Dermis microvascular lymphatic vessel endothelial cell (primary cell): Measurements from ENCODE around the gene TFR2. TPM values are rescaled to one million over a fixed set of nuclear protein-coding genes. Genes with fewer than 3 reads are reported as not detected.

Source experiments
- DNase-seq, 2 donors: peaks; one replicate each; pipeline versions ENCODE4 v3.0.0 to v3.0.0-alpha.2; 2010; ENCODE audit warnings: low read depth in 2 of 2
- total RNA-seq: library from RNA; depleted of rRNA; stranded (reverse); fragments of >200 nt; gene quantifications from 2 replicates; pipeline ENCODE4 v1.2.1, GENCODE V29; 2014

Gene TFR2
- total RNA-seq, 1 donor from 2014 or later = 0.26 TPM

DNA sequence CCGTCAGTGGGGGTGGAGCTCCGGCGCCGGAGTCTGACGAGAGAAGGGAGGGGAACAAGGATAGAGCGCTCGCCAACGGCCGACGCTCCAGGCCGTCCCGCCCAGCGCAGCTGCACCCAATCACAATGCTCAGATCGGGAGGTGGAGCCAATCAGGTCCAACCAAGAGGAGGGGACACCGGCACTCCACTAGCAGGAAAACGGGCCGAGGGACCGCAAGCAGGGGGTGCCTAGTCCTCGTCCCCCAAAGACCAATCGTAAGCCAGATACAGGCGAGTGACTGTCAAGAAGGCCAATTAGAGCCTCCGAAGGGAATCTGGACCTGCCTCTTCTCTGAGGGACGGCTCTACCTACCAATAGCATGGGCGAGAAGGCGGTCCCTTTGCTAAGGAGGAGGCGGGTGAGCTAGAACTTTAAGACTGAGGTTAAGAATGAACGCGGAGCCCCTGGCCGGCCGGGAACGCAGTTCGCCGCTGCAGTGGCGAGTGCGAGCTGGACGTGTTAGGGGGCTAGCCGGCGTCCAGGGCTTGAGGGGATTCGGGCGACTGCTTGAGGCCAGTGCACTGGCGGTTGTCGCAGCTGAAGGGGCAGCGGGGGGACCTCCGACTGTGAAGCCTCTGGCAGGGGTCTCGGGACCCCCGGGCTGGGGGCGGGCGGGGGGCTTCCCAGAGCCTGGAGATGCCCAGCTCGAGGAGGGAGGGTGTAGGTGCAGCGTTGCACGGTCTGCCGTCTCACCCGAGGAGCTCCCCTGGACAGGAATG is 54.9 kb downstream of the TFR2 start, which contains the start of gene FBXO24:
FBXO24 (plus strand) TSS at position 63 of the 760 bp plus-strand sequence; CDS start at position 361, 298 bp downstream.
- DNase-seq = peak; percentile 100

DNA sequence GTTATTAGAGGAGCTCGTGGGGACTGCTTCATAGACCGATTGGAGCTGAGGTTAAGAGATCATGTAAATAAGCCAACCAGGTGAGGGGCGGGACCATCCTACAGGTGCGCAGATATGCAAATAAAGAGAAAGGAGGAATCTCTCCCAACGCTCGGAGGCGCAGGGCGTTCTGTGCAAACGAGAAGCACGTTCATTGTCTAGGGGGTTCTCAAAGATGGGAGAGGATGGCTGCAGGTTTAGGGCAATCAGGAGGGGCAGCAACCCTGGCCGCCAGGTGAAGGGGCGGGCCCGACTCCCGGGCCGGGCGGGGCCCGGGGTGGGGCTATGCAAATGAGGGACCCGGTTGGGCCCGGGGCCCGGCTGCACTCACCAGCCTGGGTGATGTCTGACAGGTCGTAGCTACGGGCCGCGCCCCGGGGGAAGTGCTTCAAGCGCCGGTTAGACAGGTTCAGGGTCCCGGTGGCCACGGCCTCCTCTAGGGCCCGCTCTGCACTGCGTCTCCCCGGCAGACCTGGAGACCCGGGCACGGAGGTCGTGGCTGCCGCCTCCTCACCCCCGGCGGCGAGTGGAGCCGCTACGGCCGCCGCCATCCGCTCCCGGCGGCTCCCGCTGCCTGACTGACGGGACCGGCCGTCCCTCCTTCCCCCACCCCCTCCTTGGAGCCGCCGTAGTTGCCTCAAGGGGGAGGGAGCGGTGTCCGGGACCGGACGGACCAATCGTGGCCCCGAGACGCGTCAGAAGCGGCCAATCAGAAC is 55.7 kb downstream of the TFR2 start, which contains the start of gene LRCH4:
LRCH4 (minus strand) TSS at position 619 of the 755 bp plus-strand sequence; CDS start at position 590, 29 bp downstream.
- no peak for DNase-seq

DNA sequence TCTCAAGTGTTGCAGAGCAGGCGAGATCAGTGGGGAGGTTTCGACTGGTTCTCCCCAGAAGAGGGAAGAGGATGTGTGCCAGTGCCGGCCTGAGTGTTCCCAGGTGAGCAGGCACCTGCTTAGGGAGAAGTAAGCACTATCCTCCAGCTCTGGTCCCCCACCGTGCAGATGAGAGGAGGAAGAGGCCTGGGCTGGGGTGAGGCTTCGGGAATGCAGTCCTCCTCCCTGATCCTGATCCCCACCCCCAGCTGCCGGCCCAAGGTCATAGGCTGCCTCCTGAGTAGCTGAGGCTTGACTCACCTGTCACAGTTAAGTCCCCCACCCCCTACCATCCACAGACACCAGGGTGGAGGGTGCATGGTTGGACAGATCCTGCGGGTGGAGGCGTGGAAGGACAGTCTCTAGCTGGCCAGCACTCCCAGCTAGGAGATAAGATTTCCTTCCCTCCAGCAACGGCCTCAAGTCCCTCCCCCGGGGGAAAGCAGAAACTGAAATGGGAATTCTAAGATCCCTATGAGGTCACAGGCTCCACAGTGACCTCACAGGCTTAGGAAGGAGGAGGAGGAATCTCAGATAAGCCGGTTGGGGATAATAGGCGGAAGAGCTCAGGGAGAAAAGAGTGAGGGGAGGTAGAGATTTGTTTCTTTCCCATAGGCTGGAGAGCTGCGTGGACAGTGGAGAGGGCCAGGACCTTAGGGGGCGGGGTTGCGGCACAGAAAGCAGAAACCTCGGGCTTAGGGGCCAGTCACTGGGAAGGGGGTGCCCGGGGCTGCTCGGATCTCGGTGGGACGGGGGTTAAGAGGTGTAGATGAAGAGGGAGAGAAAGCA is 56.5 kb downstream of the TFR2 start:
- DNase-seq = peak in 1 of 2 donors; percentile 64

DNA sequence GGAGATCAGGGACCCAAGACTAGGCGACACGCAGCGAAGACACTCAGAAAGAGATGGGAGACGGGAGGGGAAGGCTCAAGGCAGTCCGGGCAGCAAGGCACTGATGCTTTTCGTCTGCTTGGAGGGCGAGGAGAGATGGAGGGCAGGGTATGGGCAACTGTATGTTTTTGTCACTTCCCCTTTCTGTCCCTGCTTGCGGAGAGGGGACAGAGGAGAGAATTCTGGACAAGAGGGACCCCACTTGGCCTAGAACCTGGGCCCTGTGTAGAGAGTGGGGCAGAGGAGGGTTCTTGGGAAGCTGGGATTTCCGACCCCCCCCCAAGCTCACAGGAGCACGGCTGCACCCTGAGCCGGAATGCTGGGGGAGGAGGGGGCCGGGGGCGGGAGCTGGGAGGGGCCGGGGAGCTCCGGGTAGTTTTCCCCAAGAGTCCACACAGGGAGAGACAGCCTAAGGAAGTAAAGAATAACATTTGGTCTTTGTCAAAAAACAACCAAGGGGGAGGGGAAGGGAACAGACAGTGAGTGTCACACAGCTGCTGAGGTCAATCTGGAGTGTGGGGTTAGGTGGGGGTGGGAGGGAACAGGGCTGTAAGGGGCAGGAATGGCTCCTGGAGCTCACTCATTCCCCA is 57.2 kb downstream of the TFR2 start:
- DNase-seq = no peak

DNA sequence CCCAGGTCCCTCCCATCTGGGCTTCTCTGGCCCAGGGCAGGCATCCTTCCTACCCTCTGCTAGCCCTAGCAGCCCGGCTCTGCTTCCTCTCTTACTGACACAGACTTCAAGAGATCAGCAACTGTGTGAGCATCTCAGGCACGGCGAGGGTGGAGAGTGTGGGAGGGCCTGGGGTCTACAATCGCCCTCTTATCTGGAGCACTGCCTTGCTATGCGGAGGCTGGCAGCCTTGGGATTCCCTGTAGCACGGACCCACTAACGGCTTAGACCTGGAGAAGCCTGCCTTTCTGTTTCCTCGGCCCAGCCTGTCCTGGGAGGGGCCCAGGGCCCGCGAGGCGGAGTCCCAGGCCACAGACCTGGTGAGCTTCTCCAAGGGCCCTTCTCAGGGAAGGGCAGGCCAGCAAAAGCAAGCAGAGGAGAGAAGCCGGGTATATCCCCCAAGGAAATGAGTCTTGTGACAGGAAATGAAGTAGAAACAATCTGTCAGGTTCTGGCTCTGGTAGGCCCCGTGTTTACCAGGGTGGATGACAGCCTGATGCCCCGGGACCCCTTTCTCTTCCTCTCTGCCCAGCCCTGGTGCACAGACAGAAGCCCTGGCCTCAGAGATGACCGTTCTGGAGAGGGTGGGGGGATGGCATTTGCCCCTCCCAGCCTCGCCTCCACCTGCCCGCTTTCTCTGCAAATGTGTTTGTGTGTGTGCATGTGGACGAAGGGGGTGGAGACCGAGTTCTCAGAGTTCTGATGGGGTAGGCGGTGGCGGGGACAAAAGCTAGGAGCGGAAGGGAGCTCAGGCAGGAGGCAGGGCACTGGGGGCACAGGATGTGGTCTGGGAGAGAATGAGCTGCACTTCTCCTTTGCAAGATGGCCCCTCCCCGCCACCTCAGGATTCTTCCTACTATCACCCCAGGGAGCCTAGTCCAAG is 58.0 kb downstream of the TFR2 start:
- DNase-seq = peak in 1 of 2 donors; percentile 64

DNA sequence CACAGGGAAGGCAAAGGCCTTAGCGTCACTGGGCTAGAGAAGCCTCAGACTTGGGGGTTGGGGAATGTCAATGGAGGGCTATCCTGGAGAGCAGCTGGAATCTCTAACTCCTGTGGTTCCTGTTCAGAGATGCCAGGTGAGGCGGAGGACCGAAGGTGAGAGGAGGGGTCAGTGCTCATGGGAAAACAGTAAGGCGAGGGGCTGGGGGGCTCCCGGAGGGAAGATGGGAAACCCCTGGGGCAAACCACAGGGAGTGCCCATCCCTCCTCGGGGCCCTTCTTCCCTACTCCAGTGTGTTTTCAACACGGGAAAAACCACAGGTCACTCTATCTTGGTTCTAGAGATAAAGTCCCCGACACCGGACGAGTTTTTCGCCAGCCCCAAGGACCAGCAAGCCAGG is 58.7 kb downstream of the TFR2 start:
- no peak for DNase-seq

DNA sequence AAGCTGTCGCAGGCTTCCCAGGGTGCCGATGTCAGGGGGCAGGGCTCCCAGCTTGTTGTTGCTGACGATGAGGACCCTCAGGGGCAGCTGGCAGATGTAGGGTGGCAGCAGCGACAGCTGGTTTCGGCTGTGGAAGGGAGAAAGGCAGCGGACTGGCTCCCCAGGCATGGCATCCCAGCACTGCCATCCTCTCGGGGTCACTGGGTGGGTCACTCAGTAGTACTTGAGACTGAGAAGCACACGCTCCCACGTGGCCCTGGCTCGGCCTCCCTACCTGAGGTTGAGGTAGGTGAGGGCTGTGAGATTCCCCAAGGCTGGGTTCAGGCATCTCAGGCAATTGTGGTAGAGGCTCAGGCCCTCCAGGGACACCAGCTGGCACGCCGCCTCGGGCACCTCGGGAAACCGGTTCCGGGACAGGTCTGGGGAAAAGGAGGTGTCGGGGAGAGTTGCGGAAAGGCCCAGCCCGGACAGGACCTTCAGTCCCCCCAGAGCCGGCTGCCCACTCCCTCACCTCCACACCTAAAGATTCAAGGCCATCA is 59.2 kb downstream of the TFR2 start:
- DNase-seq = no peak

DNA sequence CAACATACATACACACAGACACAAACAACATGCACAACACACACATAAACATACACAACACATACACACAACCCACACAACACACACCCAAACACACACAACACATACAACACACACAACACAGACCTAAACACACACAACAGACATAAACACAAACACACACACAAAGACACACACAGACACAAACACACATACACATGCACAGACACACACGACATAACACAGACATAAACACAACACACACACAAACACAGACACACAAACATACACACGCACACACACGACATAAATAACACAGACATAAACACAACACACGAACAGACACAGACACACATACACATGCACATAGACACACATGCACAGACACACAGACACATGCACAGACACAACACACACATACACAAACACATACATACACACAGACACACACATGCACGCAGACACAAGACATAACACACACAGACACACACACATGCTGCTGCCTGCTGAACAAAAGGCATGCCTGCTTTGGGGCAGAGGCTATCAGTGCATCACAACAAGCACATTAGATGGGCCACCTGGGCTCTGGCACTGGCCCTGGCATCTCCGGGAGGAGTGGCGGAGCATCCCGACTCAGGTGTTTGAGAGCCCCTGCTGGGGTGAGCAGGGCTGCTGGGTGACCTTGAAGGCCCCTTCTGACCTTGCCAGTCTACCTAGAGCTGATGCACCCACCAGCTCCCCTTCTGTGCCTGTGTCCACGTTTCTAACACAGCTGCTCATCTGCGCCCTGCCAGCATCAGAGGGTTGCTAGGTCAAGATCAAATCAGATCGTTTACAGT is 60.7 kb downstream of the TFR2 start:
- DNase-seq = no peak

DNA sequence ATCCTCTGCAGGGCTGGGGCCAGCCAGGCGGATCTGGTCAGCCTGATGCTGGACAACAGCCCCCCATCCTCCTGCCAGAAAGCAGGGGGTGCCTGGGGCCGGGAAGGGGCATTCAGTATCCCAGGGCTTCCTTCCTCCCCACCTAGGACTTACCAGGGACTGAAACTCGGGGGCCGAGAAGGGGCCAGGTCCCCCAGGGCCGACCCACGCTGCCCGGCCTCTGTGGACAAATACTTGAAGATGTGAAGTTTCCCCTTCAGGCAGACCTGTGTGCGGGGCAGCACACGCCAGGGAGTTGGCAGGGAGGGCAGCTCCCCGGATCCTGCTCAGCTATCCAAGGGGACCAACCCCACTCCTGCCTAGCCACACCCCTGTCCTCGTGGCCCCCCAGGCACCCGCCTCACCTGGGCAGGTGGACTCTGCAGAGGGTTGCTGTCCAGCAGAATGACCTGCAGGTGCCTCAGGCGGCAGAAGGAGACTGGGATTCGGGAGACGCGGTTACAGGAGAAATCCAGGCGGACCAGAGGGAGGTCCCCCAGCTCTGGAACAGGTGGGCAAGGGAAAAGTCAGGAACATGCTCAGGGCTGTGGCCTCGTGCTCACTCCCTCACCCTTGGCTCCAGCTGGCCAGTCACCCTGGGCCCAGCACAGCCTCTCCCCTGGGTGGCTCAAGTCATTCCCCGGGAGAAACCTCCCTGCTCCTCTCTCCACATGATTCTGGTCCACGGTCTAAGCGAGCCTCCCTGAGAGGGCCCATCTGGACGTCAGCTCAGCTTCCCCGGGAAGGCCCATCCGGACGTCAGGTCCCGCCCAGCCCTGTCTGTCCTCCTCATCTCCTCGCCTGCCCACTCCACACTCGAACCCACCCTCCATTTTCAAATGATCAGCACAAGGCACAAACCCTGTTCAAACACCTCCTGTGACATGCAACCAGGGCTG is 62.8 kb downstream of the TFR2 start:
- no peak for DNase-seq

DNA sequence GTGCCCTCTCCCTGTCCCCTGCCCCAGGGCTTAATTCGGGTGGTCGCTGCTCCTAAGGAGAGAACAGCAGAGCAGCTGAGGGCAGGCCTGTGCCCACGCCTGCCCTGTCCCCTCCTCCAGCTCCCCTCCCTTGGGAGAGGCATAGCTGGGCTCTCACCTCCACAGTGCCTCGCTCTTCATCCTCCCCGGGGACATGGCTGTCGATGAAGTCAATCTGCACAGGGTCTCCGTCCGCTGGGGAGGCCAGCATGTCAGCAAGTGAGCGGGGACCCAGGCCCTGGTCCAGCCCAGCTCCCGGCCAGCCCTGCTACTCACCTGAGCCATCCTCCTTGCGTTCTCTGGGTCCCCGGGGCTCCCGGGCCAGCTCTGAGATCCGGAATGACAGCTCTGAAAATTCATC is 63.8 kb downstream of the TFR2 start:
- DNase-seq = no peak

DNA sequence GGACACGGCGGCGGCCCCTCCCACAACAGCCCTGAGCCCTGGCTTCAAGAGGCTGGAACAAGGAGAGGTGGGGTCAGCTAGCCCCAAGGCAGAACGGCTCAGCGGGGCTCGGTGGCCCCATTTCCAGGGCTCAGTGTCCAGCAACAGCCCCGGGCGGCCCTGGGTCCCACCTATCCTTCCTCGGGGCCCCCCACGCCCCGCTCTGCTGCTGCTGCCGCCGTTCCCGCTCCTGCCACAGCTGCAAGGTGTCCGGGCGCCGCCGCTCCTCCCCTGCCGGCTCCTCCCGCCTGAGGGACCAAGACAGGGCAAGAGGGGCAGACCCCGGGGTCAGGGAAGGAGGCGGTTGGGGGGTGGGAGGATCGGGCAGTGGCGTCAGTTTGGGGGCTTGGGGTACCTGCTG is 64.2 kb downstream of the TFR2 start:
- DNase-seq = no peak

DNA sequence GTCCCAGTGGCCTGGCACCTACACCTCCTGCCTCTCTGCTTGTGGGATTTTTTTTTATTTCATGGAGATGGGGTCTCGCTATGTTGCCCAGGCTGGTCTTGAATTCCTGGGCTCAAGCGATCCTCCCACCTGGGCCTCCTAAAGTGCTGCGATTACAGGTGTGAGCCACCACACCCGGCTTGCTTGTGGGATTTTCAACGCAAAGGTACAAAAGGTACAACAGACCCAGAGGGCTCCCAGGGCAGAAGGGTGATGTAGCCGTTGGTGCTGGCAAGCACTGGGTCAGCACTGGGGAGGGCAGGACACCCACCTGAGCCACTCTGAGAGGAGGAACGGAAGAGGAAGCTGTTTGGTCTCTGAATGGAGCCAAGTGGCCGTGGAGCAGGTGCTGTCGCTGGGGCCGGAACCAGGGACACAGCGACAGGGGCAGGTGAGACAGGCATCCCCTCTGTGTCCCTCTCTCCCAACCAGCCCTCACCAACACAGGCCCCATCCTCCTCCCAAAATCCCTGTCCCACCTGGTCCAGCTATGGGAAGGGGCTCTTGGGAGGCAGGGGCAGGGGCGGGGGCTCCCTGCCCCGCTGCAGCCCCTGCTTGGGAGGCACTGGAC is 64.9 kb downstream of the TFR2 start:
- DNase-seq = no peak

DNA sequence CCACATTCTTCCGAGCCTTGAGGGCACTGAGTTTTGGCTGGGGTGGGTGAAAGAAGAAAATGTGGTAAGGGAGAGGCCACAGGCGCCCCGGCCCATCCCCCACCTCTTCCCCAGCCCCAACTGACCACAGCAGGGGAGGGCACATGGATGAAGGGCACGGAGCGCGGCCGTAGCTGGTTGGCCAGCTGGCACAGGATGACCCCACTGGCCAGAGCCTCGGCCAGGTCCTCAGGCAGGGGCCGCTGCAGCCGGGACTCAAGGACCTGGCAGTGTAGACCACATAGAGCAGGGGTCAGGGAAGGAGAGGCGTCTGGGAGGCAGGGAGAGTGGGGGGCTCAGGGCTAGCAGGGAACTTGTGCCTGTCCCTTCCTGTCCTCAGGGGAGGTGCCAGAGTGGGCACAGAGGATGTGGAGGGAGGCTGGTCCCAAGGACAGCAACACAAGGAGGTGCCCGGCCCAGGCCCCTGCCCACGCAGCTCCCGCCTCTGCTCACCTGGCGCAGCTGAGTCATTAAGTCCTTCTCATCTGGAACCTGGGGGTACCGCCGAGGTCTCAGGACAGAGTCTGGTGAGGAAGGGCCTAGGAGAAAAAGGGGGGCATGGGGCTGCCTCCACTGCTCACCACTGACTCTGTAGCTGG is 65.5 kb downstream of the TFR2 start:
- DNase-seq = no peak

DNA sequence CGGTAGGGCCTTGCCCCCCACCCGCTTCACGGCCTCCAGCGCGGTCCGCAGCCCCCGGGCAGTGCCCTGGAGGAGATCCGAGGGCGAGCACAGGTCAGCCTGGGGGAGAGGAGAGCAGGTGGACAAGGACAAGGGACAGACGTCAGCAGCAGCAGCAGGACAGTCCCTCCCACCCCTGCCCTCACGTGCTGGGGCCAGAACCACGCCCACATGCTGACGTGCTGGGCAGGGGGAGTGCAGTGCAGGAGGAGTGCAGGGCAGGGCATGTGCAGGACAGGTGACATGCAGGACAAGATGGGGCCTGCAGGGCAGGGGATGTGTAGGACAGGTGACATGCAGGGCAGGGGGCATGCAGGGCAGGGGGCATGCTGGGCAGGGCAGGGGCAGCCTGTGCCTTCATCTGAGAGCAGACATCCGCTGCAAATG is 66.1 kb downstream of the TFR2 start:
- DNase-seq = no peak

DNA sequence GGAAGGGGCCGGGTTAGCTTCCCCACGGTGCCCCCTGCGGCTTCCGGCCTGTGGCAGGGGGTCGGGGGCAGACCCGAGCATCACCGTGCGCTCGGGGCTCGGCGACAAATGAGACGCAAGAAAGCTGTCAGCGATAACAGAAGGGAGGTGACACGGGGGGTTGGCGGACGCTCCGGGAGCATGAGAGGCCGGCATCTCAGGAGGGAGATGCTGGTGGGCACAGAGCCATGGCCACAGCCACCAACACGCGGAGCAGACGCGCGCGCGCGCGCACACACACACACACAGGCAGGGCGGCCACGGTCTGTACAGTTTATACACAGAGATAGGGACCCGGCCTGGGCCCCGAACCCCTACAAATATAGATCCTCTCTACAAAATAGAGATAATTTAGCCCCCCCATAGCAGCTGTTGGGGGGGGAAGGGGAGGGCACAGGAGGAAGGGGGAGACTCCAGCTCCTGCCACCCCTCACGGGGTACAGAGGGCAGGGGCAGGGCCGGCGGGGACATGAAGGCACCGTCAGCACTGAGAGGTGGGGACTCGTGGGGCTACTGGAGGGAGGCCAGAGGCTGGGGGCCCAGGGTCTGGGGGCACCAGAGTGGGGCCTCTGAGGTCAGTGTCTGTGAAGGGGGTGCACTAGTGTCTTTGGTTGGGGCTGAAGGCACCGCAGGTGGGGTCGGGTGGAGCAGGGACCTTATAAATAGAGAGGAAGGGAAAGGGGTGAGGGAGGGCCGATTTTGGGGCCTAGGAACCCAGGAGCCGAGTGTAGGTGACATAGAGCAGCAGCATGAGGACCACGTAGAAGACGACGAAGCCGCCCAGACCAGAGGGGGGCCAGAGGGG is 66.8 kb downstream of the TFR2 start:
- no peak for DNase-seq
